GM15510 (cell line): ENCODE measurements around the gene LAIR2.

Experiments
- POLR2A ChIP-seq: IDR thresholded peaks from 3 replicates; pipeline ENCODE4 v1.6.1; 2011; ENCODE audit warnings: borderline replicate concordance; ENCODE audit not compliant: insufficient read length; ENCODE audit errors: extremely low read depth

LAIR2 gene

DNA sequence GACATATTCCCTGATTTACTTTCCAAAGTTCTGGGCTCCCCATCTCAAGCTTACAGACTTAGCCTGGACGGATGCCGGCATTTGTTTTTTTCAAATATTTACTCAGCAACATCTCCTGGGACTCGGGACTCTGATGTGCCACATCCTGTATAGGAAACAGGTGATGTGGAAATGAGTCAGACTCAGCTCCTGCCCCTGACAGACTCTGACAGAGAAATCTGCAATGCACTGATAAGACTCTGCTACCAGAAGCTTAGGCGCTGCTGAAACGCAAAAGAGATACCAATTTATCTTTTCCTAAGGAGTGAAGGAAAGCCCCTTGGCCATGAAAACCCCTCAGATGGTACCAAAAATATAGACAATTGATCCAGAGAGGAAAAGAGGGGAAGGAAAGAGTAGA is 16.2 kb downstream of the LAIR2 start:
- TF ChIP-seq POLR2A, result no peak

DNA sequence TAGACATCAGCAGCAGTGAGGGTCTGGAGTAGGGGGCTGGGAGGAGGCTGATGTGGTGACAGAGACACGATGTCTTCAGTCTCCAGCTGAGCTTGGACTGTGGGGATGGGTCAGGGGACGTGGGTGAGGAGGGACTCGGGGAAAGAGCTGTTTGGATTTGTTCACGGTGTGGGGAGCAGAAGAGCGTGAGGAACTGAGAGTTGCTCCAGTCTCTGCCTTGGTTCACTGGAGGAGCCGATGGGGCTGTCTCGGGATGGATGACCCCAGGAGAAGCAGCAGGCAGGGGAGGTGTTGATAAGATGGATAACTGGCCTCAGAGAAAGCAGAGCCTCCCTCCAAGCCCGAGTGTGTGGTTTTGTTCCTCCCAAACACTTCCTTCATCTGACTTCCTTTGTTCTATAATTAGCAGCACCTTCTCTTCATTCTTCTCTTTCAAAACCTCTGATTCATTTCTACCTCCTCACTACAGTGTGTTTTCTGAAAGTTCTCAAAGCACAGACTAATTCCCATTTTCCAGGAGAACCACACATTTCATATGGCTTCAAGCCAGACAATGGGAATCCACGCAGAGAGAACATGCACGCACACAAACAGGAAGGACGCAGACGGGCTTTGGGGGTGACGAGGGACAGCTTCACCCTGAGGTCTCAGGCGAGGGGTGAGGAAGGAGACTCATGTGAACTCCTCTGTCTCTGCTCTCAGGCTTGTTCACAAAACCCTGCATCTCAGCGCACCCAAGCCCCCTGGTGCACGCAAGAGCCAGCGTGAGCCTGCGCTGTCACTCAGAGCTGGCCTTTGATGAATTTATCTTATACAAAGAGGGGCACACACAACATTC is 18.6 kb downstream of the LAIR2 start:
- no peak for TF ChIP-seq POLR2A

- TF ChIP-seq POLR2A, result no peak
Observed at GRCh38 chr19:54521860-54522513, 19.4 kb downstream of the LAIR2 start.

DNA sequence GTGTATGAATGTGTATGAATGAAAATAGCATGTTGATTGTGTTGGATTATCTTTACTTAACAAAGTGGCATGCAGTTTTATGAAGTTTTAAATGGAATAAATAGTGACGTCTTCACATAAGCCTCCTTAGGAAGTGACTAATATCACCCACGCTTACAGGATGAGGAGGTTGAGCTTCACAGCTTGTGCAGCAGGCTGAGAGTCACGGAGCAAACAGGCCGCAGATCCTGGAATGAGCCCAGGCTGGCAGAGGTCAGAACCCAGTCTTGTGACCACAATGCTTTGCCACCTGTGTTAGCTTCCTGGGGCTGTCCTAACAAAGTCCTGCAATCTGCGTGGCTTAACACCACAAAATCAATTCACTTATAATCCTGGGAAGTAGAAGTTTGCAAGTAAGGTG is 20.8 kb downstream of the LAIR2 start:
- no peak for TF ChIP-seq POLR2A

GRCh38 chr19:54525636-54526035 is 23.0 kb downstream of the LAIR2 start:
- no peak for TF ChIP-seq POLR2A

DNA sequence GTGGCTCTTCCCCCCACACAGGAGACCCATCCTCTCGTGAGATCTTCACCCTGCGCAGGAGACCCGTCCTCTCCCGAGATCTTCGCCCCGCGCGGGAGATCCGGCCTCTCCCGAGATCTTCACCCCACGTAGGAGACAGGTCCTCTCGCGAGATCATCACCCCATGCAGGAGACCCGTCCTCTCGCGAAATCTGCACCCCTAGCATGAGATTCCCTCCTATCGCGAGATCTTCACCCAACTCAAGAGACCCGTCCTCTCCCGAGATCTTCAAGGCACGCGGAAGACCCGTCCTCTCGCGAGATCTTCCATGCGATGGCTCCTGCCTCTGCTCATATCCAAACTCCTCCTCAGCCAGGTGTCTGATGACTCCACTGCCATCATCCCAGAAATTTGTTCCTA is 24.3 kb downstream of the LAIR2 start:
- TF ChIP-seq POLR2A, result no peak

- TF ChIP-seq POLR2A, result no peak
Observed at GRCh38 chr19:54530866-54531265, 28.2 kb downstream of the LAIR2 start.

DNA sequence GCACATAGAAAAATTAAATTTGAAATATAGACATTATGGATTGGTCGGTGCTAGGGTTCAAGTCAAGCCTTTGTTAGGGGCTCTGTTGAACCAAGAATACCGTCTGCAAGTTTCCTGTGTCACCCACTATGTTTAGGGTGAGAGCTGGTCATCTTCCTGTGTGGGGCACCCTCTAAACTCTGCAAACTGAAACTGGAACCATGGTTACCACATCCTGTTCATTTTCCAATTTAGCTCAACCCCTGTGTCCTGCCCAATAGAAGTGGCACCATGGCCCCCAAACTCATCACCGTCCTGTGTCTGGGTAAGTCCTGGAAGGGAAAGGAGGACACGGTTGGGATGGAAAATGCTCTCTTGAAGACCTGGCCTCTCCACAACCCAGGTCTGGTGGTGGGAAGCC is 29.9 kb downstream of the LAIR2 start:
- TF ChIP-seq POLR2A, result peak; percentile 13

DNA sequence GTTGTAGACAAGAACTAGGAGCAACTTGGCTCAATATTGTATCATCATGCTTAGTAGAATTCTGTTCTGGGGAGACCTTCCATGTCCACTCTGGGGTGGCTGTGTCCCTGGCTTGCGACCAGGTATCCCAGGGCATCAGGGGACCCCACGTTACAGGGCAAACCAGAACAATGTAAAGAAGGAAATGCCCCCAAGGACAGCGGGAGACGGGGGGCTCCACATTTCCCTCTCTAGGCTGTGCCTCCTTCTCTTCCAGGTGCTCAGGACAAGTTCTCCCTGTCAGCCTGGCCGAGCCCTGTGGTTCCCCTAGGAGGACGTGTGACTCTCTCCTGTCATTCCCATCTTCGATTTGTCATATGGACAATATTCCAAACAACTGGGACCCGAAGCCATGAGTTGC is 30.8 kb downstream of the LAIR2 start:
- TF ChIP-seq POLR2A, result no peak

GRCh38 chr19:54534156-54534555 is 31.5 kb downstream of the LAIR2 start:
- no peak for TF ChIP-seq POLR2A

DNA sequence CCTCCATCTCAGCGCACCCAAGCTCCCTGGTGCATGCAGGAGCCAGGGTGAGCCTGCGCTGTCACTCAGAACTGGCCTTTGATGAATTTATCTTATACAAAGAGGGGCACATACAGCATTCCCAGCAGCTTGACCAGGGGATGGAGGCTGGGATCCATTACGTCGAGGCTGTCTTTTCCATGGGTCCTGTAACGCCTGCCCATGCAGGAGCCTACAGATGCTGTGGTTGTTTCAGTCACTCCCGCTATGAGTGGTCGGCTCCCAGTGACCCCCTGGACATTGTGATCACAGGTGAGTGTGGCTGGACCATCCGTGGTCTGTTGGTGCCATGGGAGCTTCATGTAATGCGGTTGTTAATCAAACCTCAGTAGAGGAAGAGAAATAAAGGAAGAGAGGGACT is 33.0 kb downstream of the LAIR2 start:
- no peak for TF ChIP-seq POLR2A

DNA sequence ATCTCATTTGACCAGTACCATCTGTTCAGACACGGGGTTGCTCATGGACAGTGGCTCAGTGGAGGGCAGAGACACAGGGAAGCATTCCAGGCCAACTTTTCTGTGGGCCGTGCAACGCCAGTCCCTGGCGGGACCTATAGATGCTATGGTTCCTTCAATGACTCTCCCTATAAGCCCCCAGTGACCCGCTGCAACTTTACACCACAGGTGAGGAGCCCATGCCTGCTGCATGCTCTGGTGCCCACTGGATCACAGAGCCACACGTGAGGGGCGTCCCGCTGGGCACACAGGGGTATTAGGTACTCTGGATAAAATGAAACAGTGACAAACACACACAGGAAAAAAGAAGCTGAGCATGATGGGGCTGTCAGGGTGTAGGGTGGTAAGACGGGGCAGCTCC is 34.3 kb downstream of the LAIR2 start:
- no peak for TF ChIP-seq POLR2A

GRCh38 chr19:54541712-54542111 is 39.1 kb downstream of the LAIR2 start:
- no peak for TF ChIP-seq POLR2A

GRCh38 chr19:54548806-54549205 is 46.2 kb downstream of the LAIR2 start:
- no peak for TF ChIP-seq POLR2A

- TF ChIP-seq POLR2A, result no peak
Observed at GRCh38 chr19:54549224-54549623, 46.6 kb downstream of the LAIR2 start.

DNA sequence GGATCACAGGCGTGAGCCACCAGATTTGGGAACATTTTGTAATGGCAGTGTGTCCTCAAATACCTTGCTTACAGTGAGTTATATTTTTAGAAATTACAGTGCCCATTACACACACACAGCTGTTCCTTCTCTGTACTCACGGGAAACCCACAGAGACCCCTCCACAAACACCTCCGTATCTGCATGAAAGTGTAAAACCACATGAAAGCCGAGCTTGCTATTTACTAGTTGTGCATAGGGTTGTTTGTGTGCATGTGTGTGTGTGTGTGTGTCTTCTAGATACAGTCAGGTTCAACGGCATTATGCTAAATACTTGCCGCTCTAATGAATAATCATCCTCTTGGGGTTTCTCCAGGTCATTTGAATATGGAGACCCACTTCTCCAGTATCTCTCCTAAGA is 48.7 kb downstream of the LAIR2 start:
- no peak for TF ChIP-seq POLR2A
